Erythroblast (primary cell): Measurements from ENCODE around the gene HIPK2.

Experiments used
- DNase-seq, 2 experiments: peaks; one replicate each; lab custom pipeline; 2025; lab: John Stamatoyannopoulos, UW
- GATA1 ChIP-seq: IDR thresholded peaks from 2 replicates; pipeline ENCODE4 v1.6.1; 2011; ENCODE audit warnings: low read depth, mild to moderate bottlenecking, control low read depth, low read length, moderate library complexity
- POLR2A ChIP-seq: IDR thresholded peaks from 2 replicates; pipeline ENCODE4 v1.6.1; 2011; ENCODE audit warnings: mild to moderate bottlenecking, low read length

Gene HIPK2

GRCh38 chr7:139804571-139804970, 26.8 kb upstream of the HIPK2 start:
- TF ChIP-seq POLR2A (no peak), GATA1 (no peak)
- DNase-seq: no peak

GRCh38 chr7:139799586-139799985, 21.8 kb upstream of the HIPK2 start:
- TF ChIP-seq POLR2A (no peak), GATA1 (no peak)
- DNase-seq: no peak

- no peak for DNase-seq
- no peak for TF ChIP-seq GATA1
- no peak for TF ChIP-seq POLR2A
These were observed 21.1 kb upstream of the HIPK2 start for GRCh38 chr7:139798892-139799291.

- DNase-seq: no peak
- no peak for TF ChIP-seq GATA1
- TF ChIP-seq POLR2A: no peak
These were observed 20.4 kb upstream of the HIPK2 start for GRCh38 chr7:139798221-139798620.

GRCh38 chr7:139797607-139798006, 19.8 kb upstream of the HIPK2 start:
- no peak for TF ChIP-seq GATA1
- TF ChIP-seq POLR2A: no peak
- no peak for DNase-seq

- DNase-seq: no peak
- TF ChIP-seq GATA1: no peak
- no peak for TF ChIP-seq POLR2A
These were observed 13.5 kb upstream of the HIPK2 start for GRCh38 chr7:139791316-139791715.

- TF ChIP-seq GATA1 (no peak), POLR2A (no peak)
- no peak for DNase-seq
These were observed 6.8 kb upstream of the HIPK2 start for GRCh38 chr7:139784648-139785047.

GRCh38 chr7:139783647-139784385, 6.0 kb upstream of the HIPK2 start:
- no peak for DNase-seq
- no peak for TF ChIP-seq POLR2A
- TF ChIP-seq GATA1: no peak

GRCh38 chr7:139782932-139783331, 5.1 kb upstream of the HIPK2 start:
- DNase-seq: no peak
- TF ChIP-seq GATA1 (no peak), POLR2A (no peak)

- peak; percentile 27 to 57 for DNase-seq
- TF ChIP-seq GATA1 (no peak), POLR2A (no peak)
These were observed 486 bp downstream of the HIPK2 start for GRCh38 chr7:139777133-139777891.

- TF ChIP-seq POLR2A (no peak), GATA1 (no peak)
- peak; percentile 56 to 71 for DNase-seq
These were observed 1.2 kb downstream of the HIPK2 start for GRCh38 chr7:139776486-139777132.

- peak; percentile 73 to 85 for DNase-seq
- TF ChIP-seq GATA1: no peak
- TF ChIP-seq POLR2A: no peak
These were observed 1.9 kb downstream of the HIPK2 start for GRCh38 chr7:139775829-139776266.

- DNase-seq: no peak
- TF ChIP-seq GATA1 (no peak), POLR2A (no peak)
These were observed 3.4 kb downstream of the HIPK2 start for GRCh38 chr7:139774376-139774775.

GRCh38 chr7:139773371-139773770, 4.4 kb downstream of the HIPK2 start:
- DNase-seq: no peak

More at GRCh38 chr7:139773371-139773770, 4.4 kb downstream of the HIPK2 start:
- TF ChIP-seq GATA1 (no peak), POLR2A (no peak)
